Upper lobe of left lung (tissue), 4 donors: Measurements from ENCODE around the gene L3MBTL3.

Source experiments
- EP300 ChIP-seq, 4 donors: sonication (generic); formaldehyde crosslinking; IDR thresholded peaks; one replicate each; pipeline ENCODE4 v1.5.1; 2017; ENCODE audit warnings: antibody characterized with exemption in 4 of 4, control low read depth in 2 of 4
- POLR2A ChIP-seq, 4 donors: fragments of 450-650 bp; IDR thresholded peaks; one replicate each; pipeline ENCODE4 v1.5.1; 2016 to 2017; ENCODE audit warnings: antibody characterized with exemption in 4 of 4, mild to moderate bottlenecking in 2 of 4
- POLR2AphosphoS5 ChIP-seq, 2 donors: sonication (generic); formaldehyde crosslinking; IDR thresholded peaks; one replicate each; pipeline ENCODE4 v1.5.1; 2017; ENCODE audit warnings: antibody characterized with exemption in 2 of 2
- TF ChIP-seq, protein P1 (sequence below), 6 experiments: fragments of 450-650 bp in 4 of 6; fragments of 200-600 bp in 2 of 6; sonication (generic) in 2 of 6; IDR thresholded peaks; one replicate each; pipeline ENCODE4 v1.5.1; 2016 to 2019; ENCODE audit warnings: antibody characterized with exemption in 6 of 6

DNA sequence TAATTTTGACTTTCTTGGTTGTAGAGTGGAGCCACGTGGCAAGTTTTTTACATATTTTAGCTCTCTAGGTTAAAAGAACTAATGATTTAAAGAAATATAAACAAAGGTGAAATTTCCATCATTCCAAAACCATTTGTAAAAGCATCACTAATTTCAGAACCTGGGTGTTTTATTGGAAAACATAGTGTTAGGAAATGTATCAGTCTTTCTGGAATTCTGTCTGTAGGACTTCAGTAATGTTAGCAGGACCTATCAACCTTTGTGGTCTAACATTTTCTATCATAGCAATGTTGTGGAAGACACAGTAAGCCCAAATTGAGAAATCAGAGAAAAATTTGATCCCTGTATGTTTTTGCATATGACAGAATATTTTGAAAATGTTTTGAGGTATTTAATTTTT, 28.3 kb downstream of the L3MBTL3 start:
- TF ChIP-seq, protein P1, sequence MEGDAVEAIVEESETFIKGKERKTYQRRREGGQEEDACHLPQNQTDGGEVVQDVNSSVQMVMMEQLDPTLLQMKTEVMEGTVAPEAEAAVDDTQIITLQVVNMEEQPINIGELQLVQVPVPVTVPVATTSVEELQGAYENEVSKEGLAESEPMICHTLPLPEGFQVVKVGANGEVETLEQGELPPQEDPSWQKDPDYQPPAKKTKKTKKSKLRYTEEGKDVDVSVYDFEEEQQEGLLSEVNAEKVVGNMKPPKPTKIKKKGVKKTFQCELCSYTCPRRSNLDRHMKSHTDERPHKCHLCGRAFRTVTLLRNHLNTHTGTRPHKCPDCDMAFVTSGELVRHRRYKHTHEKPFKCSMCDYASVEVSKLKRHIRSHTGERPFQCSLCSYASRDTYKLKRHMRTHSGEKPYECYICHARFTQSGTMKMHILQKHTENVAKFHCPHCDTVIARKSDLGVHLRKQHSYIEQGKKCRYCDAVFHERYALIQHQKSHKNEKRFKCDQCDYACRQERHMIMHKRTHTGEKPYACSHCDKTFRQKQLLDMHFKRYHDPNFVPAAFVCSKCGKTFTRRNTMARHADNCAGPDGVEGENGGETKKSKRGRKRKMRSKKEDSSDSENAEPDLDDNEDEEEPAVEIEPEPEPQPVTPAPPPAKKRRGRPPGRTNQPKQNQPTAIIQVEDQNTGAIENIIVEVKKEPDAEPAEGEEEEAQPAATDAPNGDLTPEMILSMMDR (IDR thresholded peaks at IDR 0.05) = no peak
- TF ChIP-seq POLR2A (IDR thresholded peaks at IDR 0.05) (no peak), POLR2AphosphoS5 (IDR thresholded peaks at IDR 0.05) (no peak), EP300 (IDR thresholded peaks at IDR 0.05) (no peak)
